H1 (cell line): Measurements from ENCODE around the gene THOP1. TPM values are rescaled to one million over a fixed set of nuclear protein-coding genes. Genes with fewer than 3 reads are reported as not detected.

Experiments
- CTCF ChIA-PET: fragments of 300-600 bp; sonication (Branson Sonifier 250); formaldehyde crosslinking; loops from one replicate; lab custom pipeline; 2021; ENCODE audit not compliant: partially characterized antibody; lab: Charles Lee
- POLR2A ChIA-PET: fragments of 300-600 bp; sonication (Branson Sonifier 250); formaldehyde crosslinking; loops from one replicate; lab custom pipeline; 2021; ENCODE audit warnings: inconsistent platforms; ENCODE audit not compliant: partially characterized antibody; lab: Charles Lee
- DNase-seq, 2 experiments: peaks; one replicate each; pipeline versions ENCODE4 v3.0.0 to v3.0.0-alpha.2; 2010 to 2022; ENCODE audit warnings: low spot score in 2 of 2, low read depth in 1 of 2, mixed read lengths in 1 of 2
- FAIRE-seq: peaks from 2 replicates; lab custom pipeline; 2011; peaks lifted over from hg19 to GRCh38; lab: Jason Lieb, UNC
- H2AFZ ChIP-seq: 2 replicates; pipeline ENCODE4 v1.8.1; 2012; ENCODE audit warnings: low read length, inconsistent platforms
- H2AK5ac ChIP-seq: 2 replicates; pipeline ENCODE4 v1.6.1; 2013; ENCODE audit warnings: low read depth, low read length
- H2BK120ac ChIP-seq: replicated peaks from 2 replicates; pipeline ENCODE3; 2013; ENCODE audit warnings: low read depth, low read length, inconsistent platforms
- H2BK12ac ChIP-seq: 2 replicates; pipeline ENCODE4 v1.6.1; 2013; ENCODE audit warnings: low read depth, low read length
- H2BK15ac ChIP-seq: 2 replicates; pipeline ENCODE4 v1.6.1; 2013; ENCODE audit warnings: low read length
- H2BK20ac ChIP-seq: 2 replicates; pipeline ENCODE4 v1.6.1; 2013; ENCODE audit warnings: low read length
- H2BK5ac ChIP-seq: 2 replicates; pipeline ENCODE4 v1.6.1; 2013; ENCODE audit warnings: low read depth, low read length
- H3K14ac ChIP-seq: 2 replicates; pipeline ENCODE4 v1.6.1; 2013; ENCODE audit warnings: inconsistent platforms; ENCODE audit not compliant: insufficient read length
- H3K18ac ChIP-seq: 2 replicates; pipeline ENCODE4 v1.6.1; 2013; ENCODE audit warnings: low read length; ENCODE audit errors: extremely low read depth
- H3K23ac ChIP-seq: 2 replicates; pipeline ENCODE4 v1.6.1; 2013; ENCODE audit warnings: inconsistent platforms; ENCODE audit not compliant: insufficient read length
- H3K23me2 ChIP-seq: 2 replicates; pipeline ENCODE4 v1.6.1; 2013; ENCODE audit warnings: low read depth, low read length
- H3K27ac ChIP-seq: 2 replicates; pipeline ENCODE4 v1.6.1; 2011; ENCODE audit warnings: low read depth, low read length, inconsistent platforms
- H3K27me3 ChIP-seq, 4 experiments: replicated peaks in 1 of 4; 1 replicate in 1 of 4; 2 replicates in 3 of 4; pipeline versions ENCODE4 v1.6.1 to v1.8.1; 2011 to 2013; ENCODE audit warnings: low read length in 3 of 4, mild to moderate bottlenecking in 3 of 4, inconsistent platforms in 2 of 4, mixed read lengths in 2 of 4, moderate library complexity in 1 of 4; ENCODE audit not compliant: control insufficient read depth in 3 of 4, insufficient read depth in 3 of 4; ENCODE audit errors: extremely low read depth in 1 of 4
- H3K36me3 ChIP-seq, 4 experiments: 2 replicates each; pipeline versions ENCODE4 v1.6.1 to v1.8.1; 2011 to 2013; ENCODE audit warnings: mild to moderate bottlenecking in 4 of 4, low read length in 3 of 4, moderate library complexity in 2 of 4, control low read depth in 1 of 4, inconsistent platforms in 1 of 4; ENCODE audit not compliant: insufficient read depth in 4 of 4, control insufficient read depth in 2 of 4
- H3K4ac ChIP-seq: replicated peaks from 2 replicates; pipeline ENCODE3; 2013; ENCODE audit warnings: low read length, low read depth, mixed read lengths, inconsistent platforms; ENCODE audit not compliant: insufficient read length
- H3K4me1 ChIP-seq, 4 experiments: replicated peaks in 1 of 4; 1 replicate in 1 of 4; 2 replicates in 3 of 4; pipeline versions ENCODE4 v1.6.1 to v1.8.1; 2011 to 2013; ENCODE audit warnings: low read length in 3 of 4, inconsistent platforms in 2 of 4, mixed read lengths in 1 of 4; ENCODE audit not compliant: insufficient read depth in 4 of 4, control insufficient read depth in 3 of 4
- H3K4me2 ChIP-seq, 2 experiments: 2 replicates each; pipeline versions ENCODE4 v1.6.1 to v1.8.1; 2011 to 2013; ENCODE audit warnings: low read depth in 2 of 2, low read length in 2 of 2, control low read depth in 1 of 2, inconsistent platforms in 1 of 2, mild to moderate bottlenecking in 1 of 2; ENCODE audit not compliant: insufficient read depth in 1 of 2
- H3K4me3 ChIP-seq, 4 experiments: fragments of 200-600, 300-600 bp in 1 of 4; sonication (generic), shearing (Covaris generic), sonication (Bioruptor Twin) in 1 of 4; 2 replicates each; pipeline versions ENCODE4 v1.5.1 to v1.8.1; 2011 to 2016; ENCODE audit warnings: low read length in 4 of 4, low read depth in 3 of 4, control low read depth in 2 of 4, inconsistent platforms in 2 of 4, mild to moderate bottlenecking in 2 of 4, mixed read lengths in 1 of 4, moderate library complexity in 1 of 4; ENCODE audit not compliant: insufficient read depth in 2 of 4; ENCODE audit errors: extremely low read depth in 1 of 4
- H3K56ac ChIP-seq: replicated peaks from 2 replicates; pipeline ENCODE3; 2013; ENCODE audit warnings: low read depth, mild to moderate bottlenecking, mixed read lengths, low read length, inconsistent platforms; ENCODE audit not compliant: insufficient read length
- H3K79me1 ChIP-seq: 2 replicates; pipeline ENCODE4 v1.6.1; 2013; ENCODE audit warnings: low read depth, low read length, control low read depth
- H3K79me2 ChIP-seq, 2 experiments: 2 replicates each; pipeline versions ENCODE4 v1.6.1 to v1.8.1; 2012 to 2013; ENCODE audit warnings: low read length in 2 of 2, mild to moderate bottlenecking in 2 of 2, inconsistent platforms in 1 of 2; ENCODE audit not compliant: insufficient read depth in 2 of 2, control insufficient read depth in 1 of 2
- H3K9ac ChIP-seq, 4 experiments: replicated peaks in 1 of 4; 1 replicate in 1 of 4; 2 replicates in 3 of 4; pipeline versions ENCODE4 v1.6.1 to v1.8.1; 2011 to 2013; ENCODE audit warnings: low read depth in 3 of 4, low read length in 3 of 4, control low read depth in 2 of 4, mild to moderate bottlenecking in 2 of 4, moderate library complexity in 2 of 4, inconsistent platforms in 1 of 4; ENCODE audit errors: extremely low read depth in 1 of 4
- H3K9me3 ChIP-seq, 2 experiments: 2 replicates each; pipeline versions ENCODE4 v1.6.1 to v1.8.1; 2012 to 2013; ENCODE audit warnings: mild to moderate bottlenecking in 2 of 2, moderate library complexity in 2 of 2, control low read depth in 1 of 2, inconsistent platforms in 1 of 2, low read depth in 1 of 2, low read length in 1 of 2, mixed read lengths in 1 of 2; ENCODE audit not compliant: insufficient read depth in 2 of 2
- H4K20me1 ChIP-seq, 2 experiments: replicated peaks in 1 of 2; 2 replicates each; pipeline versions ENCODE3 to v1.8.1; 2011 to 2013; ENCODE audit warnings: inconsistent platforms in 2 of 2, low read length in 2 of 2, mild to moderate bottlenecking in 1 of 2; ENCODE audit not compliant: insufficient read depth in 2 of 2, control insufficient read depth in 1 of 2
- H4K5ac ChIP-seq: 2 replicates; pipeline ENCODE4 v1.6.1; 2013; ENCODE audit warnings: low read length, low read depth, mixed read lengths, inconsistent platforms; ENCODE audit not compliant: insufficient read length
- H4K8ac ChIP-seq: 2 replicates; pipeline ENCODE4 v1.8.0; 2013; ENCODE audit warnings: mild to moderate bottlenecking, moderate library complexity, low read length, inconsistent platforms; ENCODE audit not compliant: insufficient read depth; ENCODE audit errors: extremely low read depth
- H4K91ac ChIP-seq: replicated peaks from 2 replicates; pipeline ENCODE3; 2013; ENCODE audit warnings: low read length, mixed read lengths, inconsistent platforms; ENCODE audit not compliant: insufficient read length
- CBX8 ChIP-seq: fragments of 300-800, 300-1000 bp; sonication (generic); IDR thresholded peaks from 2 replicates; pipeline ENCODE4 v1.7.1; 2016; ENCODE audit warnings: low read depth, low read length, borderline replicate concordance
- CREB1 ChIP-seq: IDR thresholded peaks from 2 replicates; pipeline ENCODE4 v1.6.1; 2012; ENCODE audit warnings: inconsistent platforms
- KDM4A ChIP-seq: IDR thresholded peaks from one replicate; pipeline ENCODE4 v1.7.1; 2012; ENCODE audit warnings: low read depth, mild to moderate bottlenecking, moderate library complexity, low read length, inconsistent platforms; ENCODE audit not compliant: severe bottlenecking
- MAFK ChIP-seq: IDR thresholded peaks from 2 replicates; pipeline ENCODE4 v1.6.1; 2012; ENCODE audit warnings: low read depth, mild to moderate bottlenecking, improper control_type of control experiment, low read length
- SP1 ChIP-seq: IDR thresholded peaks from 2 replicates; pipeline ENCODE4 v1.6.1; 2011; ENCODE audit warnings: low read depth, low read length
- SP4 ChIP-seq: IDR thresholded peaks from 2 replicates; pipeline ENCODE4 v1.6.1; 2012; ENCODE audit warnings: low read length, inconsistent platforms
- WGBS, 2 experiments: shearing (Covaris generic) in 1 of 2; methylation state at CpG; one replicate each; pipeline versions ENCODE4 v1.1.6 to v1.1.7; 2013 to 2015; ENCODE audit warnings: low lambda C conversion rate in 2 of 2, mixed read lengths in 2 of 2, inconsistent platforms in 1 of 2, low coverage in 1 of 2, missing lambda C conversion rate in 1 of 2; ENCODE audit not compliant: insufficient replicate concordance in 2 of 2, insufficient coverage in 1 of 2, insufficient read length in 1 of 2; ENCODE audit errors: extremely low coverage in 1 of 2, missing lambda C conversion rate in 1 of 2; 5-methylcytosine and 5-hydroxymethylcytosine counted together
- polyA plus RNA-seq, 7 experiments: library from polyadenylated mRNA; depleted of rRNA in 3 of 7; stranded (reverse) in 5 of 7; unstranded in 2 of 7; fragments of >200 nt in 5 of 7; fragments of 200-250 nt in 2 of 7; gene quantifications; 1 replicate in 5 of 7; 2 replicates in 1 of 7; 4 replicates in 1 of 7; pipeline versions ENCODE4 v1.2.1 to v1.2.3, GENCODE V29; 2011 to 2013; ENCODE audit warnings: missing spikeins in 2 of 7, mixed read lengths in 2 of 7
- total RNA-seq: library from RNA; stranded (reverse); fragmentation: NEBNext Ultra II Directional; extraction: Animal tissue kit (Norgen Biotek cat#: 25700); gene quantifications from 2 replicates; pipeline ENCODE4 v1.2.1, GENCODE V29; 2021

Gene THOP1
- total and polyA plus RNA-seq, 2 of the 8 experiments (the other 6 are each of a cell fraction or from before 2014, with no cell fraction given), result 136 to 159 TPM

DNA sequence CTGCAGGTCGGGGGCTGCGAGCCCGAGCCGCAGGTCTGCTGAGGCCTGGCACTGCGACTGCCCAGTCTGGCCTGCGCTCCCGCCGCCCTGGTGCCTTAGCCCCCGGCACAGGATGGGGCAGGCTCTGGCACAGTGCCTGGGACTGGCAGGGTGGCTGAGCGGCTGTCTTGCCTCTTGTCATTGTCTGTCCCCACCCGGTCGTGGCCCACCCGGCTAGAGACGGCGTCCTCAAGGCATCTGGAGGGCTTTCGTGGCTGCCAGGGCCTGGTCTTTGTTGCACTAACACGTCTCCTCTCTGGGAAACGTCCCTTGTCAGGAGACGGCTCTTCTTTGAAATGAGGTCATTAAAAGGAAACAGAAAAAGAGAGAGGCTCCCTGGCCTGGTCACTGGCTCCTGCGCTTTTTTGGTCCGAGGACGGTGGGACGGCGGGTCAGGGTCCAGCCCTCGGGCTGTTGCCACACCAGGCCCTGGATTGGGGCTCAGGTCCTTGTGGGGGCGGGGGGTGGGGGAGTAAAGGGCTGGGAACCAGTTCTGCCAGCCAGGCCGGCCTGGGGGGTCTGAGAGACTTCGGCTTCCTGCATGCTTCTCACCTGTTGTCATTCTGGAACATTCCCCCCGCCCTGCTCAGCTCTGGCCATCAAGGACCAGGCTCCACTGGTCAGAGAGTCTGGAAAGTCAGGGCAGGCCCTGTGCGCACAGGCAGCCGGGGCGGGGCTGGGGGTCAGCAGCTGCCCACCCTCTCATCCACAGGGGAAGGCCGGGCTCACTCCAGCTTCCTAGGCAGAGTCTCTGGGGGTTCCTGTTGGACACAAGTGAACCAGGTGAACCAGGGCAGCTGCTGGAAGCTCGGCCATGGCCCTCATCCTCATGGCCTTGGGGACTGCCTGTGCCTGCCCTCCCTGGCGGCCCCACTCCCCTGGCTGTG, 28.2 kb downstream of the THOP1 start:
- H4K8ac ChIP-seq, result no peak overlapping the region
- DNase-seq, result peak in 1 of 2 experiments; percentile 35
- no peak overlapping the region for H3K27ac ChIP-seq
- no peak overlapping the region for H2BK15ac ChIP-seq
- no peaks in the 10 kb centered on the region for H3K79me2 ChIP-seq
- H3K4ac ChIP-seq, result no peak overlapping the region
- peaks cover 12 to 50% (median 38%) of the 10 kb centered on the region in 4 experiments; a peak in 6 of 8 replicates for H3K36me3 ChIP-seq
- no peaks in the 10 kb centered on the region for H3K4me1 ChIP-seq
- no peak overlapping the region for H3K23ac ChIP-seq
- H3K9ac ChIP-seq, result no peak overlapping the region
- H3K27me3 ChIP-seq, result no peaks in the 10 kb centered on the region
- no peak overlapping the region for H3K4me3 ChIP-seq
- FAIRE-seq, result no peak
- CTCF ChIA-PET, result no interaction called here
- no peak overlapping the region for H2BK12ac ChIP-seq
- no peak overlapping the region for H4K5ac ChIP-seq
- no peak overlapping the region for H2BK120ac ChIP-seq
- H4K91ac ChIP-seq, result no peak overlapping the region
- H3K56ac ChIP-seq, result no peak overlapping the region
- no peak overlapping the region for H2AFZ ChIP-seq
- TF ChIP-seq SP1 (no peak), CREB1 (no peak), MAFK (no peak), KDM4A (no peak), CBX8 (no peak), SP4 (no peak)
- TF ChIP-seq, all 59 proteins: peak for 0
- Histone ChIP-seq H3K4me2 (no peak overlapping the region), H2AK5ac (no peak overlapping the region), H3K9me3 (no peaks in the 10 kb centered on the region), H3K18ac (no peak overlapping the region), H2BK20ac (no peak overlapping the region), H3K14ac (no peak overlapping the region), H4K20me1 (peaks cover 7 to 10% of the 10 kb centered on the region in 2 experiments), H2BK5ac (no peak overlapping the region), H3K79me1 (no peaks in the 10 kb centered on the region), H3K23me2 (no peaks in the 10 kb centered on the region)
- POLR2A ChIA-PET, result interaction anchor here (1.0 to 1.5 kb wide), 2 partner anchors 9 to 13 kb away, joined by 3 to 5 read pairs; no protein-coding TSS in a partner anchor
- 86% methylated on average over 25 of the region's 35 CpGs; no CpG with 5 or more reads in 1 of the 2 experiments for WGBS, 2 experiments
